ENCODE results near the gene SMKR1. TPM values are rescaled to one million over a fixed set of nuclear protein-coding genes. Genes with fewer than 3 reads are reported as not detected.

Gene SMKR1
- total and polyA plus RNA-seq, 2 of the 8 experiments (the other 6 are each of a cell fraction or from before 2014, with no cell fraction given) = 0.39 to 1.6 TPM

- peaks cover 0 to 7% of the 10 kb centered on the region in 2 experiments; a peak in 1 of 4 replicates for H3K9me3 ChIP-seq (ENCODE audit: insufficient read depth in 2 of 2, low read depth in 1 of 2, low read length in 1 of 2)
- H2BK15ac ChIP-seq (ENCODE audit: low read length) = no peak overlapping the region
- no peak overlapping the region for H2BK120ac ChIP-seq (replicated peaks; ENCODE audit: low read depth, low read length)
- no peak overlapping the region for H2BK20ac ChIP-seq (ENCODE audit: low read length)
- no peak overlapping the region for H3K18ac ChIP-seq (ENCODE audit: extremely low read depth, low read length)
- H3K79me2 ChIP-seq (ENCODE audit: control insufficient read depth in 1 of 2, insufficient read depth in 2 of 2, low read length in 2 of 2) = no peaks in the 10 kb centered on the region
- no peak overlapping the region for H3K27ac ChIP-seq (ENCODE audit: low read depth, low read length)
- no peak overlapping the region for H4K5ac ChIP-seq (ENCODE audit: insufficient read length, low read depth, low read length)
- H3K23me2 ChIP-seq (ENCODE audit: low read depth, low read length) = no peaks in the 10 kb centered on the region
- H2AK5ac ChIP-seq (ENCODE audit: low read depth, low read length) = no peak overlapping the region
- ChIA-PET POLR2A (ENCODE audit: partially characterized antibody) (no interaction called here), CTCF (ENCODE audit: partially characterized antibody) (interaction anchor here (0.8 to 8.1 kb wide), 6 partner anchors 9 to 349 kb away, joined by 3 to 52 read pairs (median 3); no protein-coding TSS in a partner anchor)
- H4K91ac ChIP-seq (replicated peaks; ENCODE audit: insufficient read length, low read length) = no peak overlapping the region
- H3K27me3 ChIP-seq (replicated peaks in 1 of 4; ENCODE audit: control insufficient read depth in 3 of 4, extremely low read depth in 1 of 4, insufficient read depth in 3 of 4, low read length in 3 of 4) = no peaks in the 10 kb centered on the region
- no peak overlapping the region for H4K8ac ChIP-seq (ENCODE audit: extremely low read depth, insufficient read depth, low read length)
- no peak overlapping the region for H3K9ac ChIP-seq (replicated peaks in 1 of 4; ENCODE audit: extremely low read depth in 1 of 4, low read depth in 3 of 4, low read length in 3 of 4)
- H2AFZ ChIP-seq (ENCODE audit: low read length) = no peak overlapping the region
- peaks cover 0 to 18% (median 4%) of the 10 kb centered on the region in 4 experiments; a peak in 2 of 8 replicates for H3K36me3 ChIP-seq (ENCODE audit: control insufficient read depth in 2 of 4, insufficient read depth in 4 of 4, low read length in 3 of 4)
- H3K56ac ChIP-seq (replicated peaks; ENCODE audit: insufficient read length, low read depth, low read length) = no peak overlapping the region
- H3K4me3 ChIP-seq (ENCODE audit: extremely low read depth in 1 of 4, insufficient read depth in 2 of 4, low read depth in 3 of 4, low read length in 4 of 4) = no peak overlapping the region
- H3K23ac ChIP-seq (ENCODE audit: insufficient read length) = no peak overlapping the region
- no peak overlapping the region for H3K4ac ChIP-seq (replicated peaks; ENCODE audit: insufficient read length, low read depth, low read length)
- no peak overlapping the region for H2BK12ac ChIP-seq (ENCODE audit: low read depth, low read length)
- H4K20me1 ChIP-seq (replicated peaks in 1 of 2; ENCODE audit: control insufficient read depth in 1 of 2, insufficient read depth in 2 of 2, low read length in 2 of 2) = no peaks in the 10 kb centered on the region
- no peak overlapping the region for H3K4me2 ChIP-seq (ENCODE audit: insufficient read depth in 1 of 2, low read depth in 2 of 2, low read length in 2 of 2)
- TF ChIP-seq CREB1 (IDR thresholded peaks at IDR 0.05) (no peak), TCF12 (IDR thresholded peaks at IDR 0.05; ENCODE audit: low read depth, low read length) (no peak), TAF1 (IDR thresholded peaks at IDR 0.05; ENCODE audit: low read depth, low read length) (no peak), EP300 (IDR thresholded peaks at IDR 0.05; ENCODE audit: borderline replicate concordance in 1 of 2, low read depth in 2 of 2, low read length in 2 of 2) (no peak), ATF2 (IDR thresholded peaks at IDR 0.05; ENCODE audit: low read length) (no peak)
- FAIRE-seq (no peak), DNase-seq (ENCODE audit: low read depth in 1 of 2, low spot score in 2 of 2) (no peak)
- WGBS, 2 experiments (ENCODE audit: extremely low coverage in 1 of 2, insufficient coverage in 1 of 2, insufficient read length in 1 of 2, insufficient replicate concordance in 2 of 2, low coverage in 1 of 2, low lambda C conversion rate in 2 of 2, missing lambda C conversion rate in 1 of 2) = 86% methylated on average over 6 of the region's 6 CpGs; no CpG with 5 or more reads in 1 of the 2 experiments
- H2BK5ac ChIP-seq (ENCODE audit: low read depth, low read length) = no peak overlapping the region
- no peak overlapping the region for H3K14ac ChIP-seq (ENCODE audit: insufficient read length)
- H3K4me1 ChIP-seq (replicated peaks in 1 of 4; ENCODE audit: control insufficient read depth in 3 of 4, insufficient read depth in 4 of 4, low read length in 3 of 4) = no peaks in the 10 kb centered on the region
- no peaks in the 10 kb centered on the region for H3K79me1 ChIP-seq (ENCODE audit: low read depth, low read length)
Measured at GRCh38 chr7:129480674-129481363, 21.5 kb upstream of the SMKR1 start.
